IPS-20b (cell line): ENCODE results near the gene TNIP1.

ENCODE experiments used
- H3K27ac ChIP-seq: one replicate; pipeline ENCODE4 v1.5.1; 2013; ENCODE audit warnings: low read length
- H3K27me3 ChIP-seq: 2 replicates; pipeline ENCODE4 v1.6.1; 2013; ENCODE audit warnings: mild to moderate bottlenecking, low read length, inconsistent platforms; ENCODE audit not compliant: insufficient read depth
- H3K36me3 ChIP-seq: 2 replicates; pipeline ENCODE4 v1.6.1; 2013; ENCODE audit warnings: low read depth, mild to moderate bottlenecking, inconsistent platforms, low read length, moderate library complexity; ENCODE audit not compliant: insufficient read depth
- H3K4me1 ChIP-seq: 2 replicates; pipeline ENCODE4 v1.6.1; 2013; ENCODE audit warnings: mild to moderate bottlenecking, control low read depth, inconsistent platforms, low read length, moderate library complexity; ENCODE audit not compliant: insufficient read depth
- H3K4me3 ChIP-seq: 2 replicates; pipeline ENCODE4 v1.5.1; 2013; ENCODE audit warnings: mild to moderate bottlenecking, low read length, inconsistent platforms
- H3K9ac ChIP-seq: 2 replicates; pipeline ENCODE4 v1.6.1; 2013; ENCODE audit warnings: low read depth, mild to moderate bottlenecking, inconsistent platforms, low read length, moderate library complexity
- H3K9me3 ChIP-seq: 2 replicates; pipeline ENCODE4 v1.6.1; 2013; ENCODE audit warnings: mild to moderate bottlenecking, low read depth, low read length, inconsistent platforms; ENCODE audit not compliant: insufficient read depth

Gene TNIP1

DNA sequence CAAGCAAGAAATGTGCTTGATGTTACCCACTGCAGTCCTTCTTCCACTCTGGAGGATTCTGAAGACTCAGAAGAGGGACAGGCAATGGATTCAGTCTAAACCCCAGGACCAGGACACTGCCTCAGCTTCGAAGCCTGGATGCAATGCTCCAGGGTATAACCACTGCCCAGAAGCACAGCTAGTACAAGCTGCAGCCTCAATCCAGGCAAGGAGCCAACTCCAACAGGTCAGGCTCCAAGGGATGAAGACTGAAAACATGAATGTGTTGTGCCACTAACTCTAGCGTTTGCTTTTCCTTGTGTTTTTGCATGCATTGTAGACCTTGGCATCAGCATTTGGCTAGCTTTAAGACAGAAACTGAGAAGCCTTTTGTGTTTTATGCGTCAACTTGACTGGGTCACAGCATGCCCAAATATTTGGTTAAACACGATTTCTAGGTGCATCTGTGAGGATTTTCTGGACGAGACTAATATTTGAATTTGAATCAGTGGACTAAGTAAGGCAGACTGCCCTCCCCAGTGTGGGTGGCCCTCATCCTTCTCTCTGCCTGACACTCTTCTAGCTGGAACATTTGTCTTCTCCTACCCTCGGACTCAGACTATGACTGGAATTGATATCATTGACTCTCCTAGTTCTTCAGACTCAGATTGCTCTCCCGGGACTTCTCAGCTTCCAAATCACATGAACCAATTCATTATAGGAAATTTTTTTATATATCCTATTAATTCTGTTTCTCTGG lies 81.0 kb downstream of the TNIP1 start:
- Histone ChIP-seq H3K27ac (no peak overlapping the region), H3K9ac (no peak overlapping the region), H3K4me1 (no peaks in the 10 kb centered on the region), H3K36me3 (no peaks in the 10 kb centered on the region), H3K27me3 (no peaks in the 10 kb centered on the region), H3K4me3 (no peak overlapping the region), H3K9me3 (no peaks in the 10 kb centered on the region; the same call in 1 of the 2 replicates)

DNA sequence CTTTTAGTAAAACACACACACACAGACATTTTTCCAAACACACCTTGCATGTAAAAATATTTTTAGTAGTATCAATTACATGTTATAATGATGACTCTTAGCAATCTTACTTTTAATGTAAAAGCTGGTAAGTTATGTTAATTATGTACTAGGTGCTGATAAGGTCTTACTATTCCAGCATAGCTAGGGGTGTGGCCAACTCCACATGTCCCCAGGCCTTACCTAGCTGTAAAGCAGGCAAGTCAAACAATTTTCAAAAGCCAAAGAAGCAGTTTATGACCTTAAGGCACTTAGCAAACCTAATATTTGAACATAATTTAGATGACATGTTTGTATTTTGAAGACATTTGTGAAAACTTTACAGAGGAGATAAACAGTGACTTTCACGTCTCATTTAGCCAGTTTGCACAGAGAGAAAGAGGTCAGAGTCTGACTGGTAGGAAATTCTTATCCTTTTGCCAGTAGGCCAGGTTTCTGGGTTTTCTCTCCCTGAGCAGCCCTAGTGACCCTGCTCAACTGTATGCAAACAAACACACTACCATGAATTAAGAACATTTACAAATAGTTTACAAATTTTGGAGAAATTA lies 86.9 kb downstream of the TNIP1 start:
- Histone ChIP-seq H3K9ac (no peak overlapping the region), H3K36me3 (no peaks in the 10 kb centered on the region), H3K4me1 (no peaks in the 10 kb centered on the region), H3K27ac (no peak overlapping the region), H3K4me3 (no peak overlapping the region), H3K9me3 (peaks cover 5% of the 10 kb centered on the region; the same call in 1 of the 2 replicates), H3K27me3 (no peaks in the 10 kb centered on the region)

DNA sequence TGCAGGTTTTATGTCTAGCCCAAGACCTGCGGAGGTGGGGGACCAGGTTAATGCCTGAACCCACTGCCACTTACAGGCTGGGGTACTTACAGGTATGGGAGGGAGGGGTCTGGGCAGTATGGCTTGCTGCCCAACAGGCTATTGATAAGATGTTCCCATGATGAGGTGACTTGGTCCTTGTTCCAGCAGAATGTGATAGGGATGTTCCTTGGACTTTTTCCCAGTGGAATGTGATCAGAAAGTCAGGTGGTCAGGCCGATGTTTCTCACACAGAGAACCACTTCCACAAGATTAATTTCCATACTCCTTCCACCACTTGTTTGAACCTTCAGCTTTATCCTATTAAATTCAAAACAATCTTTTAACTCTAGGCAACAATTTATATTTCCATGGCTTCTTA lies 87.4 kb downstream of the TNIP1 start:
- H3K9ac ChIP-seq, result no peak overlapping the region
- no peak overlapping the region for H3K27ac ChIP-seq
- H3K9me3 ChIP-seq, result peaks cover 5% of the 10 kb centered on the region; the same call in 1 of the 2 replicates
- H3K36me3 ChIP-seq, result no peaks in the 10 kb centered on the region
- H3K4me1 ChIP-seq, result no peaks in the 10 kb centered on the region
- no peaks in the 10 kb centered on the region for H3K27me3 ChIP-seq
- no peak overlapping the region for H3K4me3 ChIP-seq

DNA sequence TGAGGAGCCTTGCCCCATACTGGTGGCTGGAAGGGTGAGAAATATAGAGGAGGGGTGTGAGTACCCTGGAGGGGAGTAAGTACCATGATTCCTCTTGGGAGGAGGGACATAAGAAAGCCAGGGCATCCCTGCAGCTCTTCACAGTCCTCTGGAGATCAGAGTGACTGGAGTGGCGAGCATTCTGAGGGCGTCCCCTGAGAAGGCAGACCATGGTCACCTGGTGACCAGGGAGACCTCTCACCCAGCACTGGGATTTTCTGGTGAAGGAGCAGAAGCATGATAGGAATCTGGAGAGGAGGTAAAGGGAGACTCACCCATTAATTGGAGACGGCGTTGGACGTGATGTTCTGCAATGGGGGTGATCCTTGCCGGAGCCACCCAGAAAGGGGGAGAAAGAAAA lies 88.1 kb downstream of the TNIP1 start:
- no peaks in the 10 kb centered on the region for H3K36me3 ChIP-seq
- no peaks in the 10 kb centered on the region for H3K4me1 ChIP-seq
- no peak overlapping the region for H3K9ac ChIP-seq
- H3K9me3 ChIP-seq, result peaks cover 5% of the 10 kb centered on the region; the same call in 1 of the 2 replicates
- H3K27me3 ChIP-seq, result no peaks in the 10 kb centered on the region
- no peak overlapping the region for H3K4me3 ChIP-seq
- no peak overlapping the region for H3K27ac ChIP-seq

DNA sequence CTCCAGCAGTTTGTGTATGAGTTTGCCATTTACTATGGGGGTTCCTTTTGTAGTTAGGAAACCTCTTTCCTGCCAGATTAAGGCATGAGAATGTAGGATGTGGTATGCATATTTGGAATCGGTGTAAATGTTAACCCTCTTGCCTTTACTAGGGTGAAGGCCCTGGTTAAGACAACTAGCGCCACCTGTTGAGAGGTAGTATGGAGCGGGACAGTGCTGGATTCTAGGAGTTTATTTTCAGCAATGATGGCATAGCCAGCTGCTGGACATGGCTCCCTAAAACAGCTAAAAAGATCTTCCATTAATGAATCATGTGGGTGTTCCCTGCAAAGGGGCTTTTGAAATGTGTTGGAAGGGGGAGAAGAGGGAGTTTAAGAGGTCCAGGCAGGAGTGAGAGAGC lies 91.1 kb downstream of the TNIP1 start:
- Histone ChIP-seq H3K4me3 (no peak overlapping the region), H3K36me3 (no peaks in the 10 kb centered on the region), H3K4me1 (no peaks in the 10 kb centered on the region), H3K27ac (no peak overlapping the region), H3K27me3 (no peaks in the 10 kb centered on the region), H3K9me3 (peaks cover 10% of the 10 kb centered on the region), H3K9ac (no peak overlapping the region)

DNA sequence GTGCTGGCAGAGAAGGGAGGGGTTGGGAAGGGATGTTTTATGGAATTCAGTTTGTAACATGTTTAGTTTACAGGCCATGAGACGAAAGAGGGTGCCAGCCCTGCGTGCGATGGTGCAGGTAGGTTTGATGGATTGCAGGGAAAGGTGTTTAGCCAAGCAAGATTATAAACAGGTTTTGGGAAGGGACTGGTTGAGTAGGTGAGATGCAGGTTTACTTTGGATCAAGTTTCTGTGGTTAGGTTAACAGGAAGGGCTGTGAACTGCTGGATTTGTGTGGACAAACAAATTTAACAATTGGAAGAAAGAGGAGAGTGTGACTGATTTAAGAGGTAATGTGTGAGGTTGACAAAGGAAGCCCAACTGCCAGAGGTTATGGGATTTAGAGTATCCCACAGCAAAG lies 93.1 kb downstream of the TNIP1 start:
- H3K4me3 ChIP-seq, result no peak overlapping the region
- no peak overlapping the region for H3K27ac ChIP-seq
- no peaks in the 10 kb centered on the region for H3K4me1 ChIP-seq
- H3K36me3 ChIP-seq, result no peaks in the 10 kb centered on the region
- H3K9me3 ChIP-seq, result peaks cover 17% of the 10 kb centered on the region
- H3K9ac ChIP-seq, result no peak overlapping the region
- no peaks in the 10 kb centered on the region for H3K27me3 ChIP-seq
